ENCODE results near the gene CDH20.

- TF ChIP-seq CTCF (conservative IDR thresholded peaks at IDR 0.05 in 1 of 2, IDR thresholded peaks at IDR 0.05 in 1 of 2; ENCODE audit: low read depth in 1 of 2, low read length in 2 of 2) (no peak), EZH2 (IDR thresholded peaks at IDR 0.05; ENCODE audit: low read length, missing control alignments) (no peak)
These were observed 212.3 kb downstream of the CDH20 start for GRCh38 chr18:61545281-61546245.

Data from fibroblast of lung (primary cell).